HG02588 (cell line): ENCODE results near the gene IL20RA.
A peak's percentile ranks its signal among the peaks of the same experiment; 100 is the strongest.
"Not testable (repeated sequence)": the region's sequence is repeated elsewhere in the genome, so short reads cannot be mapped to it uniquely, and the experiment has no call there.

Source experiments
- ATAC-seq: cut with Tn5 transposase; IDR thresholded peaks from one replicate; pipeline ENCODE4 v1.9.1; 2021; ENCODE audit warnings: mild to moderate bottlenecking, moderate library complexity; ENCODE audit not compliant: unreplicated experiment

Gene IL20RA

GRCh38 chr6:137044366-137045221 lies at the start of gene IL20RA:
Gene IL20RA, minus strand, starts transcription at chr6:137044965. Its CDS starts 237 bp downstream, at chr6:137044728.
- peak; percentile 51 for ATAC-seq

- ATAC-seq: no peak
These were observed 48.7 kb upstream of the IL20RA start for GRCh38 chr6:137093183-137094069.

- no peak for ATAC-seq
These were observed 47.3 kb upstream of the IL20RA start for GRCh38 chr6:137092018-137092417.

- ATAC-seq: no peak
These were observed 44.5 kb upstream of the IL20RA start for GRCh38 chr6:137089305-137089704.

GRCh38 chr6:137087902-137088301 lies 43.1 kb upstream of the IL20RA start:
- no peak for ATAC-seq

GRCh38 chr6:137086031-137086430 lies 41.3 kb upstream of the IL20RA start:
- no peak for ATAC-seq

- no peak for ATAC-seq
These were observed 40.3 kb upstream of the IL20RA start for GRCh38 chr6:137084865-137085617.

- ATAC-seq: no peak
These were observed 39.3 kb upstream of the IL20RA start for GRCh38 chr6:137084090-137084489.

GRCh38 chr6:137081997-137082396 lies 37.2 kb upstream of the IL20RA start:
- ATAC-seq: no peak

- ATAC-seq: no peak
These were observed 35.9 kb upstream of the IL20RA start for GRCh38 chr6:137080711-137081110.

GRCh38 chr6:137076277-137077068 lies 31.7 kb upstream of the IL20RA start:
- ATAC-seq: peak; percentile 100

GRCh38 chr6:137075790-137076189 lies 31.0 kb upstream of the IL20RA start:
- ATAC-seq: not testable (repeated sequence)

- no peak for ATAC-seq
These were observed 25.5 kb upstream of the IL20RA start for GRCh38 chr6:137070303-137070702.

GRCh38 chr6:137067399-137067798 lies 22.6 kb upstream of the IL20RA start:
- ATAC-seq: no peak

GRCh38 chr6:137058037-137058436 lies 13.3 kb upstream of the IL20RA start:
- no peak for ATAC-seq

GRCh38 chr6:137056121-137056880 lies 11.5 kb upstream of the IL20RA start:
- ATAC-seq: no peak

- no peak for ATAC-seq
These were observed 7.2 kb upstream of the IL20RA start for GRCh38 chr6:137051790-137052472.

- ATAC-seq: no peak
These were observed 4.3 kb upstream of the IL20RA start for GRCh38 chr6:137049095-137049494.

GRCh38 chr6:137046871-137047412 lies 2.2 kb upstream of the IL20RA start:
- no peak for ATAC-seq
